Activated CD8-positive, alpha-beta memory T cell treated with anti-CD3 and anti-CD28 coated beads, Interleukin-2, amount 50 U/mL, for 48 hours (primary cell): ENCODE measurements around the gene DCAF8.

ENCODE experiments used
- DNase-seq: peaks from one replicate; pipeline ENCODE4 v3.0.0-alpha.2; 2020

DCAF8 gene

GRCh38 chr1:160167056-160167455, 95.3 kb downstream of the DCAF8 start:
- no peak for DNase-seq

GRCh38 chr1:160166166-160166868, 96.0 kb downstream of the DCAF8 start:
- DNase-seq: no peak
